ENCODE measurements around the gene SLC17A4. TPM values are rescaled to one million over a fixed set of nuclear protein-coding genes. Genes with fewer than 3 reads are reported as not detected.
"Not testable (repeated sequence)": the region's sequence is repeated elsewhere in the genome, so short reads cannot be mapped to it uniquely, and the experiment has no call there.

The SLC17A4 gene
- total and polyA plus RNA-seq, 2 experiments from 2014 or later: not detected

GRCh38 chr6:25748049-25748448, 6.5 kb upstream of the SLC17A4 start:
- Histone ChIP-seq H3K79me2 (replicated peaks; ENCODE audit: insufficient read depth) (no peaks in the 10 kb centered on the region), H3K4me1 (ENCODE audit: insufficient read depth) (no peaks in the 10 kb centered on the region), H4K20me1 (replicated peaks; ENCODE audit: insufficient read depth) (no peaks in the 10 kb centered on the region), H2AFZ (no peak overlapping the region), H3K9me2 (ENCODE audit: insufficient read depth) (no peaks in the 10 kb centered on the region), H3K27ac (ENCODE audit: low read depth) (no peak overlapping the region), H3F3A (replicated peaks; ENCODE audit: low read depth) (no peaks in the 10 kb centered on the region), H3K4me2 (no peak overlapping the region), H3K4me3 (no peak overlapping the region), H3K36me3 (ENCODE audit: insufficient read depth) (no peaks in the 10 kb centered on the region), H3K27me3 (ENCODE audit: insufficient read depth) (no peaks in the 10 kb centered on the region)
- Mint-ChIP-seq H3K4me3 (no peak overlapping the region), H3K36me3 (ENCODE audit: low read depth) (no peaks in the 10 kb centered on the region), H3K4me1 (no peaks in the 10 kb centered on the region), H3K27ac (no peak overlapping the region), H3K9me3 (no peaks in the 10 kb centered on the region), H3K27me3 (ENCODE audit: insufficient read depth, low read depth, poor library complexity) (no peaks in the 10 kb centered on the region)
- DNase-seq (ENCODE audit: low spot score) (no peak), ATAC-seq (no peak)
- TF ChIP-seq CREB1 (CRISPR knock-in tag; IDR thresholded peaks at IDR 0.05; ENCODE audit: low read depth) (no peak), ZNF331 (CRISPR knock-in tag; IDR thresholded peaks at IDR 0.05; ENCODE audit: low read depth) (no peak), EZH2phosphoT487 (IDR thresholded peaks at IDR 0.05; ENCODE audit: unreplicated experiment) (no peak)

- not testable (repeated sequence) for H2AFZ ChIP-seq; ATAC-seq; H3K27me3 ChIP-seq (ENCODE audit: insufficient read depth); H3K4me1 Mint-ChIP-seq; H3K4me3 Mint-ChIP-seq; H3K9me2 ChIP-seq (ENCODE audit: insufficient read depth); H3K4me3 ChIP-seq; H3K4me2 ChIP-seq; H4K20me1 ChIP-seq (replicated peaks; ENCODE audit: insufficient read depth); H3K27ac ChIP-seq (ENCODE audit: low read depth); H3F3A ChIP-seq (replicated peaks; ENCODE audit: low read depth); DNase-seq (ENCODE audit: low spot score); H3K27me3 Mint-ChIP-seq (ENCODE audit: insufficient read depth, low read depth, poor library complexity); H3K27ac Mint-ChIP-seq; H3K4me1 ChIP-seq (ENCODE audit: insufficient read depth); H3K36me3 ChIP-seq (ENCODE audit: insufficient read depth); H3K9me3 Mint-ChIP-seq; H3K36me3 Mint-ChIP-seq (ENCODE audit: low read depth); H3K79me2 ChIP-seq (replicated peaks; ENCODE audit: insufficient read depth)
Measured at GRCh38 chr6:25748601-25749517, 5.7 kb upstream of the SLC17A4 start.

DNA sequence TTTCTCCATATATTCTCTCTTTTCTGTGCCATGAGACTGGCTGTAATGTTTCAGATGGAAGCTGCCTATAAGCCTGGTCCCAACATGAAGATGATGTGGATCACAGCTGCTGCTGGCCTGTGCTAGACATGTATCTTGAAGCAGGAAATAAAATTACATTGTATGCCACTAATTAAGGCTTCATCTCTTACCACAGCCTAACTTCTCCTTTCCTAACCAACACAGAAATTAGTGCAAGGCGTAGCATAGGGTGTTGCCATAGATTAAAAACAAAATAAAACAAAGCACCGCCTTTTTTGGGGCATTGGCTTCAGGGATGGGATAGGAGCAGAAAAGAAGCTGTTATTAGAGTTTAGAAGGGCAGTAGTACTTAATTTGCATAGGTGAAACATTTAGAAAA, 4.7 kb upstream of the SLC17A4 start:
- Mint-ChIP-seq H3K9me3 (no peaks in the 10 kb centered on the region), H3K36me3 (ENCODE audit: low read depth) (no peaks in the 10 kb centered on the region), H3K27me3 (ENCODE audit: insufficient read depth, low read depth, poor library complexity) (no peaks in the 10 kb centered on the region), H3K27ac (no peak overlapping the region), H3K4me1 (no peaks in the 10 kb centered on the region), H3K4me3 (no peak overlapping the region)
- H3K4me1 ChIP-seq (ENCODE audit: insufficient read depth): no peaks in the 10 kb centered on the region
- DNase-seq (ENCODE audit: low spot score): no peak
- no peaks in the 10 kb centered on the region for H4K20me1 ChIP-seq (replicated peaks; ENCODE audit: insufficient read depth)
- H3K27ac ChIP-seq (ENCODE audit: low read depth): no peak overlapping the region
- no peaks in the 10 kb centered on the region for H3K79me2 ChIP-seq (replicated peaks; ENCODE audit: insufficient read depth)
- H3K4me3 ChIP-seq: no peak overlapping the region
- H2AFZ ChIP-seq: no peak overlapping the region
- no peaks in the 10 kb centered on the region for H3F3A ChIP-seq (replicated peaks; ENCODE audit: low read depth)
- H3K9me2 ChIP-seq (ENCODE audit: insufficient read depth): peaks cover 7% of the 10 kb centered on the region; the same call in 1 of the 2 replicates
- H3K36me3 ChIP-seq (ENCODE audit: insufficient read depth): no peaks in the 10 kb centered on the region
- H3K4me2 ChIP-seq: no peak overlapping the region
- H3K27me3 ChIP-seq (ENCODE audit: insufficient read depth): no peaks in the 10 kb centered on the region
- ATAC-seq: no peak
- TF ChIP-seq ETS1 (IDR thresholded peaks at IDR 0.05) (no peak), ZNF331 (CRISPR knock-in tag; IDR thresholded peaks at IDR 0.05; ENCODE audit: low read depth) (no peak), STAT1 (IDR thresholded peaks at IDR 0.05; ENCODE audit: unreplicated experiment) (no peak), CREB1 (CRISPR knock-in tag; IDR thresholded peaks at IDR 0.05; ENCODE audit: low read depth) (no peak), EZH2phosphoT487 (IDR thresholded peaks at IDR 0.05; ENCODE audit: unreplicated experiment) (no peak), POLR2AphosphoS5 (IDR thresholded peaks at IDR 0.05; ENCODE audit: low read depth) (no peak), CTCF (conservative IDR thresholded peaks at IDR 0.05; ENCODE audit: low read depth in 2 of 2) (no peak), JUNB (IDR thresholded peaks at IDR 0.05; ENCODE audit: unreplicated experiment) (no peak), NANOG (IDR thresholded peaks at IDR 0.05; ENCODE audit: borderline replicate concordance) (no peak), ZNF114 (CRISPR knock-in tag; IDR thresholded peaks at IDR 0.05) (no peak)

Data from GM23338 (cell line).